GM19193 (cell line): ENCODE data around the gene AACS.

Source experiments
- POLR2A ChIP-seq: IDR thresholded peaks from 4 replicates; pipeline ENCODE4 v1.6.1; 2011; ENCODE audit not compliant: insufficient read depth, insufficient read length; ENCODE audit errors: extremely low read depth

Gene AACS

GRCh38 chr12:125098676-125099408 is 33.6 kb downstream of the AACS start:
- no peak for TF ChIP-seq POLR2A

GRCh38 chr12:125099409-125099782 is 34.2 kb downstream of the AACS start:
- no peak for TF ChIP-seq POLR2A

GRCh38 chr12:125100551-125101434 is 35.6 kb downstream of the AACS start:
- TF ChIP-seq POLR2A: no peak

GRCh38 chr12:125104982-125105381 is 39.7 kb downstream of the AACS start:
- no peak for TF ChIP-seq POLR2A

- no peak for TF ChIP-seq POLR2A
These were observed 40.4 kb downstream of the AACS start for GRCh38 chr12:125105600-125105999.

GRCh38 chr12:125110641-125111360 is 45.6 kb downstream of the AACS start:
- TF ChIP-seq POLR2A: no peak

- TF ChIP-seq POLR2A: no peak
These were observed 46.2 kb downstream of the AACS start for GRCh38 chr12:125111403-125111802.

- TF ChIP-seq POLR2A: no peak
These were observed 48.0 kb downstream of the AACS start for GRCh38 chr12:125113263-125113662.

GRCh38 chr12:125113789-125114188 is 48.6 kb downstream of the AACS start:
- no peak for TF ChIP-seq POLR2A

- TF ChIP-seq POLR2A: no peak
These were observed 49.3 kb downstream of the AACS start for GRCh38 chr12:125114365-125115141.

GRCh38 chr12:125120566-125120965 is 55.3 kb downstream of the AACS start:
- no peak for TF ChIP-seq POLR2A

GRCh38 chr12:125121106-125121505 is 55.9 kb downstream of the AACS start:
- no peak for TF ChIP-seq POLR2A

GRCh38 chr12:125122668-125123067 is 57.4 kb downstream of the AACS start:
- no peak for TF ChIP-seq POLR2A

GRCh38 chr12:125124320-125124966 is 59.2 kb downstream of the AACS start:
- no peak for TF ChIP-seq POLR2A
